ENCODE measurements around the gene ZMPSTE24.

Gene ZMPSTE24

GRCh38 chr1:40302475-40302874, 44.4 kb downstream of the ZMPSTE24 start:
- Mint-ChIP-seq H3K4me3 (no peak overlapping the region), H3K27ac (no peak overlapping the region), H3K27me3 (peaks cover 1% of the 10 kb centered on the region), H3K9me3 (no peaks in the 10 kb centered on the region), H3K4me1 (ENCODE audit: low read depth) (no peaks in the 10 kb centered on the region), H3K36me3 (ENCODE audit: low read depth) (no peaks in the 10 kb centered on the region)
- intact Hi-C loops (cut with micrococcal nuclease), result no loop called here

DNA sequence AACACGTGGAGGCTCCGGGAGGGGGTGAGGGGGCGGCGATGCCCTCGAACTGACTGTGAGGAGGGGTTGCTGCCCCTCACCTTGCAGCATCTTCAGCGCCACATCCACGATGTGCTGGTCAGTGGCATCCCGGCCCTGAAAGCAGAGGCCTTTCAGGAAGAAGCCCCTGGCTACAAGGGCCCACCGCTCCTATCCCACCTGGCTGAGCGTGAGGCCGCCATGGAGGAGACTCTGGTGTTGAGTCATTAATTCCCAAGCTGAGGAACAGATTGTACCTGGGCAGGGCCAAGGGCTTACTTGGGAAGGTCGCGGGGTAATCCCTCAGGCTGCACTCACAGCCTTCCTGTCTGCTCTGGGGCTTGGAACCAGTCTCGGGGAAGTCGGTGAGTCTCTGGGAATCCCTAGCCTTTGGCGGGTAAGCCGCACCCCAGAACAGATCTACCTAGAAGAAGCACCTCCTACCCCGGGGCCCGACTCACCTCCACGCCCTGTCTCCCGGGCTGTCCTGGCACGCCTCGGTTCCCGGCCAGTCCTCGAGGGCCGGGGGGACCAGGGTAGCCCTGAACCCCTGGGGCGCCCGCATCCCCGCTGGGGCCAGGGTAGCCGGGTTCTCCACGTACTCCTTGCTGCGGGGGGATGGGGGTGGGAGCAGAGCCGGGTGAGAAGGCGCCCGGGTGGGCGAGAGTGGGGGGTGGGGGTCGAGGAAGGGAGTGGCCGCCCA, 45.2 kb downstream of the ZMPSTE24 start:
- Mint-ChIP-seq H3K9me3 (no peaks in the 10 kb centered on the region), H3K36me3 (ENCODE audit: low read depth) (no peaks in the 10 kb centered on the region), H3K4me3 (no peak overlapping the region), H3K27ac (no peak overlapping the region), H3K27me3 (no peaks in the 10 kb centered on the region), H3K4me1 (ENCODE audit: low read depth) (no peaks in the 10 kb centered on the region)
- intact Hi-C loops (cut with micrococcal nuclease), result no loop called here

- no peak overlapping the region for H3K27ac Mint-ChIP-seq
- intact Hi-C loops (cut with micrococcal nuclease), result no loop called here
- no peaks in the 10 kb centered on the region for H3K9me3 Mint-ChIP-seq
- H3K4me1 Mint-ChIP-seq (ENCODE audit: low read depth), result no peaks in the 10 kb centered on the region
- H3K27me3 Mint-ChIP-seq, result no peaks in the 10 kb centered on the region
- H3K4me3 Mint-ChIP-seq, result no peak overlapping the region
- H3K36me3 Mint-ChIP-seq (ENCODE audit: low read depth), result no peaks in the 10 kb centered on the region
Measured at GRCh38 chr1:40303790-40304189, 45.8 kb downstream of the ZMPSTE24 start.

DNA sequence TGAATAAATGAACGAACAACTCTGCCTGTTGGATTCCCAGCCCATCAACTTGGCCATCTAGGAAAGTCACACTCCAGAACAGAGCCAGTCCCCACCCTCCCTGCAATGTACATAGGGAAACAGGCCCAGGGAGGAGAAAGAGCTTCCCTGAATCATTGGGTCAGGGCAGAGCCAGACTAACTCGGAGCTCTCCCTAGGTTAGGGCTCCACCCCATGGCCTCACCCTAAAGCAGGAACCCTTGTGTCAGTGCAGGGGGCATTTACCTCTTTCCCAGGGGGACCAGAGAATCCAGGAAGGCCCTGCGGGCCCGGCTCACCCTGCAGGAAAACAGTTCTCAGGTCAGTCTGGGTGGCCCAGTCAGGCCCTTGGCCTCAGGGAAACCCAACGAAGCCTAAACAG, 47.4 kb downstream of the ZMPSTE24 start:
- intact Hi-C loops (cut with micrococcal nuclease), result no loop called here
- H3K27me3 Mint-ChIP-seq, result no peaks in the 10 kb centered on the region
- H3K36me3 Mint-ChIP-seq (ENCODE audit: low read depth), result no peaks in the 10 kb centered on the region
- no peak overlapping the region for H3K27ac Mint-ChIP-seq
- H3K4me1 Mint-ChIP-seq (ENCODE audit: low read depth), result no peaks in the 10 kb centered on the region
- no peak overlapping the region for H3K4me3 Mint-ChIP-seq
- H3K9me3 Mint-ChIP-seq, result no peaks in the 10 kb centered on the region

GRCh38 chr1:40305871-40306270, 47.8 kb downstream of the ZMPSTE24 start:
- Mint-ChIP-seq H3K27me3 (no peaks in the 10 kb centered on the region), H3K36me3 (ENCODE audit: low read depth) (no peaks in the 10 kb centered on the region), H3K27ac (no peak overlapping the region), H3K9me3 (no peaks in the 10 kb centered on the region), H3K4me3 (no peak overlapping the region), H3K4me1 (ENCODE audit: low read depth) (no peaks in the 10 kb centered on the region)
- intact Hi-C loops (cut with micrococcal nuclease), result no loop called here

GRCh38 chr1:40306296-40306695, 48.3 kb downstream of the ZMPSTE24 start:
- H3K4me1 Mint-ChIP-seq (ENCODE audit: low read depth), result peaks cover under 1% of the 10 kb centered on the region
- intact Hi-C loops (cut with micrococcal nuclease), result no loop called here
- no peaks in the 10 kb centered on the region for H3K9me3 Mint-ChIP-seq
- H3K27me3 Mint-ChIP-seq, result no peaks in the 10 kb centered on the region
- H3K4me3 Mint-ChIP-seq, result no peak overlapping the region
- H3K27ac Mint-ChIP-seq, result no peak overlapping the region
- H3K36me3 Mint-ChIP-seq (ENCODE audit: low read depth), result no peaks in the 10 kb centered on the region

- H3K36me3 Mint-ChIP-seq (ENCODE audit: low read depth), result no peaks in the 10 kb centered on the region
- no peak overlapping the region for H3K4me3 Mint-ChIP-seq
- H3K27me3 Mint-ChIP-seq, result no peaks in the 10 kb centered on the region
- H3K9me3 Mint-ChIP-seq, result no peaks in the 10 kb centered on the region
- peaks cover 9% of the 10 kb centered on the region for H3K4me1 Mint-ChIP-seq (ENCODE audit: low read depth)
- intact Hi-C loops (cut with micrococcal nuclease), result no loop called here
- no peak overlapping the region for H3K27ac Mint-ChIP-seq
Measured at GRCh38 chr1:40307186-40307585, 49.1 kb downstream of the ZMPSTE24 start.

DNA sequence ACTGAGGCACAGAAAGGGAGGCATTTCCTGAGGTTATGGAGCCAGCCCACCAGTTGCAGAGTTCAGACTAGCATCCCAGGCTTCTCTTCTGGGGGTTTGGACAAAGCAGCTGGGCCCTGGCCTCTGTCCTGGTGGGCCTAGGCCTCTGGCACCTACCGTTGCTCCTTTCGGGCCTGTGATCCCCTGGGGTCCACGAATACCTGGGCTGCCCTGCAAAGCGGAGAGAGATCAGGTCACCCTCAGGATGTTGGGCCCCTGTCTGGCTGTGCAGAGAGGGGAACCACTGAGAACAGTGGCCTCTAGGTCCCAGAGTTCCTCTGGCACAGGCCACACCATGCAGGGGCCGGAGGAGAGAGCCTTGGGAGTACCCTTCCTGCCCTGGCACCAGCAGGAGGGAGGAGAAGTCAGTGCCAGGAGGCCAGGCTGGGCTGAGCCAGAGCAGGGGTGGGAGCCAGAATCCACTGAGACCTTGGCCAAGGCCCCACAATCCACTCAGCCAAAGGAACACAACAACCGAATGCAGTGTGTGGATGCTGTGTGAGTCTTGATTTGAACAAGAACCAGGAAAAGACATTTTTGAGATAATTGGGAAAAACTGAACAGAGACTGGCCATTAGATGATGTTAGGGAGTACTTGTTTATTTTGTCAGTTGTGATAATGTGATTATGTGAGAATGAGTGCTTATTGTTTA, 50.1 kb downstream of the ZMPSTE24 start:
- intact Hi-C loops (cut with micrococcal nuclease), result no loop called here
- no peaks in the 10 kb centered on the region for H3K27me3 Mint-ChIP-seq
- no peak overlapping the region for H3K27ac Mint-ChIP-seq
- no peak overlapping the region for H3K4me3 Mint-ChIP-seq
- no peaks in the 10 kb centered on the region for H3K36me3 Mint-ChIP-seq (ENCODE audit: low read depth)
- no peaks in the 10 kb centered on the region for H3K9me3 Mint-ChIP-seq
- peaks cover 19% of the 10 kb centered on the region for H3K4me1 Mint-ChIP-seq (ENCODE audit: low read depth)

DNA sequence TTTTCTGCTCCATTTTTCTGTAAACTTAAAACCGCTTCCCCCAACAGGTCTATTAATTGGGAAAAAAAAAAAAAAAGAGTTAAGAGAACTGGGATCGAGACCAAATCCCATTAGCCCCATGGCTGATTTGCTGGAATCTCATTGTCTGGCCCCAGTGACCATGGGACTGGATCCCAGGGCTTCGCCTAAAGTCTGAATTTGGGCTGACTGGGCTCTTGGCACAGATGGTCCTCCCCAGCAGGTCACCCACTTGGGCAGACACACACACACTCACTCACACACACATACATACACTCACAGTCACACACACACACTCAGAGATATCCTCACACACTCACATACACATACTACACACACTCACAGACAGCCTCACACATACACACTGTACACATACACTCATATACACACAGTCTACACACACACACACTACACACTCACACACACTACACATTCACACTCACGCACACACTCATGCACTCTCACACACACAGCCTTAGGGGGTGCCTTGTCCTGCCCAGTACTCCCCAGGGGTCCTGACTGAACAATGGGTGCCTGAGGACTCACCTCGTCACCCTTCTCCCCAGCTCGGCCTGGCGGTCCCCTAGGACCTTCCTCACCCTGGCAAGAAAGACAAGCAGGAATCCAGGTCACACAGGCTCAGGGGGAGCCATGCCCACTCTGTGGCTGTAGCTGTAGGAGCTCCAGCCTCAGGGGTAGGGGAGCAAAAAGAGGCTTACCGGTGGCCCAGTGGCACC, 51.5 kb downstream of the ZMPSTE24 start:
- H3K4me3 Mint-ChIP-seq, result no peak overlapping the region
- intact Hi-C loops (cut with micrococcal nuclease), result loop anchor here (10.0 kb wide), 1 partner anchor 225 kb away; no protein-coding TSS in a partner anchor
- peaks cover 29% of the 10 kb centered on the region for H3K4me1 Mint-ChIP-seq (ENCODE audit: low read depth)
- H3K9me3 Mint-ChIP-seq, result no peaks in the 10 kb centered on the region
- H3K27me3 Mint-ChIP-seq, result peaks cover 4% of the 10 kb centered on the region
- no peak overlapping the region for H3K27ac Mint-ChIP-seq
- H3K36me3 Mint-ChIP-seq (ENCODE audit: low read depth), result no peaks in the 10 kb centered on the region

GRCh38 chr1:40310129-40310461, 52.1 kb downstream of the ZMPSTE24 start:
- Mint-ChIP-seq H3K4me3 (no peak overlapping the region), H3K27me3 (peaks cover 10% of the 10 kb centered on the region), H3K36me3 (ENCODE audit: low read depth) (no peaks in the 10 kb centered on the region), H3K9me3 (no peaks in the 10 kb centered on the region), H3K27ac (no peak overlapping the region), H3K4me1 (ENCODE audit: low read depth) (peaks cover 34% of the 10 kb centered on the region)
- intact Hi-C loops (cut with micrococcal nuclease), result loop anchor here (10.0 kb wide), 1 partner anchor 225 kb away; no protein-coding TSS in a partner anchor

DNA sequence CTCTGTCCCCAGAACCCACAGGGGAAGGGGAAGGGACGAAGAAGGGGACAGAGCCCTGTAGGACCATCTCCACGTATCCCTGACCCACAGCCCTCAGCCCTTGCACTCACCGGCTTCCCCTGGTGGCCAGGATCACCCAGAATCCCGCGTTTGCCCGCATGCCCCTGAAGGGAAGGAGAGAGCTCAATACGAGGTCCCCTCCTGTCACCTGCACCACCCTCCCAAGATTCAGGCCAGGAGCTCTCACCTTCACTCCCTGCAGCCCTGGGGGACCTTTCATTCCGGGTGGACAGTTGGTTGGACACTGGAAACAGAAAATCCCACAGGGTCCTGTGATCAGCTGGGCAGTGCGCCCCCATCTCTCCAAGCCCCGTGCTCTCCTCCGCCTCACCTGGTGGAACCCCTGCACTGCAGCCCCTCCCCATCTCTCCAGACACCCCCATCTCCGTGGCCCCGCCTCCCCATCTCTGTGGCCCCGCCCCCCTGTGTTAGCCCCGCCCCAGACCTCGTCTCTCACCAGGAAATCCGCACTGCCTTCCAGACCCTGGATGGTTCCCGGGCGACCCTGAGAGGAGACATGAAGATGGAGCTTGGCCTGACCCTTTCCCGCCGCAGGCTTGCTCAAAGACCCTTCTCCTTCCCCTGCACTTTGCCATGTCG, 53.1 kb downstream of the ZMPSTE24 start:
- Mint-ChIP-seq H3K27ac (peak overlapping the region; percentile 52), H3K4me1 (ENCODE audit: low read depth) (peaks cover 42% of the 10 kb centered on the region), H3K27me3 (peaks cover 19% of the 10 kb centered on the region), H3K9me3 (no peaks in the 10 kb centered on the region), H3K4me3 (no peak overlapping the region), H3K36me3 (ENCODE audit: low read depth) (no peaks in the 10 kb centered on the region)
- intact Hi-C loops (cut with micrococcal nuclease), result loop anchor here (10.0 kb wide), 1 partner anchor 226 kb away; no protein-coding TSS in a partner anchor

DNA sequence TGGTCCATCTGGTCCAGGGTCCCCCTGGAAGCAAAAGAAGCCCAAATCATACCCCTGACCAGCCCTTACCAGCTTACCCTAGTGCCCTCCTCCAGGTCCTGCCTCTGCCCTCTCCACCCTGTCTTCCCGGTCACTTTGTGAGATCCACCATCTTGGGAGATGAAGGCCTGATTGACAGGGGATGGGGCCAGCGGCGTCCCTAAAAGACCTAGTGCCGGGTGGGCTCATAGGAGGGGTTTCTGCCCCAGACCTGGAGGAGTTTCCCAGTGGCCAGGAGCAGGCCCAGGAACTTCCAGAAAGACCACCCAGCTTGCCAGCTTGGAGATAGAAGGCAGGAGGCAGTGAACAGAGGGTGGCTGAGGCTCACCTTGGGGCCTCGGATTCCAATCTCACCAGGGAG, 53.7 kb downstream of the ZMPSTE24 start:
- no peaks in the 10 kb centered on the region for H3K9me3 Mint-ChIP-seq
- peaks cover 48% of the 10 kb centered on the region for H3K4me1 Mint-ChIP-seq (ENCODE audit: low read depth)
- intact Hi-C loops (cut with micrococcal nuclease), result loop anchor here (10.0 kb wide), 1 partner anchor 227 kb away; no protein-coding TSS in a partner anchor
- no peaks in the 10 kb centered on the region for H3K36me3 Mint-ChIP-seq (ENCODE audit: low read depth)
- H3K4me3 Mint-ChIP-seq, result no peak overlapping the region
- peak overlapping the region; percentile 52 for H3K27ac Mint-ChIP-seq
- peaks cover 24% of the 10 kb centered on the region for H3K27me3 Mint-ChIP-seq

DNA sequence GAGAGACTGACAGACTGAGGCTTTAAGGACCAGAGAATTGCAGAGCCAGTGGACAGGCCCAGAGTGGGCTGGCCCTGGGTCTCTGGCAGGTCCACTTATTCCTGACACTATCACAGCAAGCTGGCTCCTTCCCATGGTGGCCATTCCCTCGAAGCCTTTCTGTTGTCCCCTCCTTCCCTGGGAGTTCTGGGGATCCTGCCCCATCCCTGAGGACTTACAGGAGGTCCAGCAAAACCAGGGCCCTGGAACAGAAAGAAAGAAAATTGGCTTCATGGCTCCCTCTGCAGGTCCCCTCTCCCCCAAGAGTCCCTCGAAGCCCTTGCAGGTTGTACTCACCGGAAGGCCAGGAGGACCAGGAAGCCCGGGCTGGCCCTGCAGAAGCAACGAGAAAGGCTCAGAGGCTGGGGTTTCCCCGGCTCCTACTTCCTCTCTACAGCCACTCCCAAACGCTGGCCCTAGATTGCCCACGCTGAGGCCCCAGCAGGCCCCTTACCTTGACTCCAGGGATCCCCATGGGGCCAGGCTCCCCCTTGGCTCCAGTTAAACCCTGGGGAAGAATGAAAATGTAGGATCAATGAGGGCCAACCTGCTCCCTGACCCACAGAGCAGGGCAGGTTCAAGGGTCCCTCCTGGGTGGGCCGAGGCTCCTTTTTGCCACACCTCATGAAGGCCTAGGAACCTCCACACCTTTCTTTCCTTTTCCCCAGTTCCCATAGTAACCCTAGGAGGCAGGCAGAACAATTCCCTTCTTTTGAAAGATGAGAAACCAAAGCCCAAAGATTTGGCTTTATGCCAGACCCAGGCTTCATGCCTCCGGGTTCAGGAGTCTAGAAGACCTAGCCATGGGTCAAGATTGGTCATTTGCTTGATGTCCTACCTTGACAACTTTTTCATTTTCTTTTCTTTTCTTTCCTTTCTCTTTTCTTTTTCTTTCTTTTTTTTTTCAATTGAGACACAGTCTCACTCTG, 54.5 kb downstream of the ZMPSTE24 start:
- peak overlapping the region; percentile 52 for H3K27ac Mint-ChIP-seq

More for the DNA sequence above, 54.5 kb downstream of the ZMPSTE24 start:
- peaks cover 55% of the 10 kb centered on the region for H3K4me1 Mint-ChIP-seq (ENCODE audit: low read depth)
- no peaks in the 10 kb centered on the region for H3K36me3 Mint-ChIP-seq (ENCODE audit: low read depth)
- H3K27me3 Mint-ChIP-seq, result peaks cover 31% of the 10 kb centered on the region
- peak overlapping the region; percentile 17 for H3K4me3 Mint-ChIP-seq
- intact Hi-C loops (cut with micrococcal nuclease), result loop anchor here (10.0 kb wide), 1 partner anchor 228 kb away; no protein-coding TSS in a partner anchor
- no peaks in the 10 kb centered on the region for H3K9me3 Mint-ChIP-seq

Measured in dendritic cell treated with granulocyte-macrophage colony-stimulating factor and Interleukin-4, amounts not matched to agents 40 ng/mL and 50 ng/mL, for 4 days (primary cell).